Measurements from ENCODE around the gene HBS1L.

DNA sequence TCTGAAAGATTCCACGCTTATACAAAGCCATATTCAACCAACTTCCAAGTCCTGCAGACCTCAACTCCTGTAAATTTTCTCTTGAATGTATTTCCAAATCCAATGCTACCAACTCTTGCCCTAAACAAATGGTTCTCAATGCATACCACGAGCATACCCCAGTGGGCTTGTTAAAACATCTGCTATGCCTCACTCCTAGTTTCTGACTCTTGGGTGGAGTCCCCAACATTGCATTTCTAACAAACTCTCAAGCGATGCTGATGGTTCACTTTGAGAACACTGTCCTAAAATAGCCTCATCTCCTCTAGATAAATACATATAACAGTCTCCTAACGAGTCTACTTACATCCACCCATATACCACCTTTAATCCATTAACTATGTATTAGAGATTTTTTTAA, 7.3 kb downstream of the HBS1L start:
- TF ChIP-seq, protein P1, sequence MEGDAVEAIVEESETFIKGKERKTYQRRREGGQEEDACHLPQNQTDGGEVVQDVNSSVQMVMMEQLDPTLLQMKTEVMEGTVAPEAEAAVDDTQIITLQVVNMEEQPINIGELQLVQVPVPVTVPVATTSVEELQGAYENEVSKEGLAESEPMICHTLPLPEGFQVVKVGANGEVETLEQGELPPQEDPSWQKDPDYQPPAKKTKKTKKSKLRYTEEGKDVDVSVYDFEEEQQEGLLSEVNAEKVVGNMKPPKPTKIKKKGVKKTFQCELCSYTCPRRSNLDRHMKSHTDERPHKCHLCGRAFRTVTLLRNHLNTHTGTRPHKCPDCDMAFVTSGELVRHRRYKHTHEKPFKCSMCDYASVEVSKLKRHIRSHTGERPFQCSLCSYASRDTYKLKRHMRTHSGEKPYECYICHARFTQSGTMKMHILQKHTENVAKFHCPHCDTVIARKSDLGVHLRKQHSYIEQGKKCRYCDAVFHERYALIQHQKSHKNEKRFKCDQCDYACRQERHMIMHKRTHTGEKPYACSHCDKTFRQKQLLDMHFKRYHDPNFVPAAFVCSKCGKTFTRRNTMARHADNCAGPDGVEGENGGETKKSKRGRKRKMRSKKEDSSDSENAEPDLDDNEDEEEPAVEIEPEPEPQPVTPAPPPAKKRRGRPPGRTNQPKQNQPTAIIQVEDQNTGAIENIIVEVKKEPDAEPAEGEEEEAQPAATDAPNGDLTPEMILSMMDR (IDR thresholded peaks at IDR 0.05) = no peak
- TF ChIP-seq EP300 (IDR thresholded peaks at IDR 0.05) = no peak
- no peak for TF ChIP-seq POLR2A (IDR thresholded peaks at IDR 0.05)

Data from ovary (tissue), 3 donors.